GM19239 (cell line): ENCODE measurements around the gene DYNC2H1.

Source experiments
- DNase-seq: peaks from one replicate; pipeline ENCODE4 v3.0.0; 2011; ENCODE audit warnings: low spot score; ENCODE audit not compliant: insufficient read length
- FAIRE-seq: peaks from 2 replicates; lab custom pipeline; 2011; peaks lifted over from hg19 to GRCh38; lab: Jason Lieb, UNC

Gene DYNC2H1

DNA sequence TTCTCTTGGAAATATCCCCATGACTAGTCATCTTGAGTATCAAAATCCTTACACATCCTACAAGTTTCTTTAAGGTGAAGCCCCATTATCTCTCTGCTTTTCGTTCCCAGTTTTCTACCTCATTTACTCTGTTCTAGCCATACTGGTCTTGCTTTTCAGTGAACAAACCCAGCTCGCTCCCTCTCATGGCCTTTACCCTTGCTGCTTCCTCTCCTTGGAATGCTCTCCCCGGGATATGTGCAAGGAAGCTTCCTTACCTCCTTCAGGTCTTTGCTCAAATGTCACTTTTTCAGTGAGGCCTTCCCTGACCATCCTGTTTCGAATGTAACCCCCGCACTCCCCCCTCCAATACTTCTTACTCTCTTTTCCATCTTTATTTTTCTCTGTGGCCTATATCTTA is 331.8 kb downstream of the DYNC2H1 start:
- DNase-seq (no peak), FAIRE-seq (no peak)

DNA sequence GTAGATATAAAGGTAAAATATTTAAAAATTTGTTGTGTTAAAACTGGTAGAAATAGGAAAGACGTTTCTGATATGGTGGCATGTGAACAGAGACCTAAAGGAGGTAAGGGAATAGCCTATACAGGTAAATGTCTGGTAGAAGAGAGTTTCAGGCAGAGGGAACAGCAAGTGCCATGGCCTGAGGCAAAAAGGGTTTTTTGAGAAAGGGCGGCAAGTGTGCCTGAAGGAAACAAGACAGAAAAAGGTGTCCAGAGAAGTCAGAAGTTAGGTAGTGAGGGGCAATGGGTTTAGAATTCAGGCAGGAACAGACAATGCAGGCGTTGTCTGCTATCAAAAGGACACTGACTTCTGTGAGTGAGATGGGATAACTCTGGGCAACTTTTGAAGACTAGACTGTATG is 339.7 kb downstream of the DYNC2H1 start:
- FAIRE-seq (no peak), DNase-seq (no peak)

DNA sequence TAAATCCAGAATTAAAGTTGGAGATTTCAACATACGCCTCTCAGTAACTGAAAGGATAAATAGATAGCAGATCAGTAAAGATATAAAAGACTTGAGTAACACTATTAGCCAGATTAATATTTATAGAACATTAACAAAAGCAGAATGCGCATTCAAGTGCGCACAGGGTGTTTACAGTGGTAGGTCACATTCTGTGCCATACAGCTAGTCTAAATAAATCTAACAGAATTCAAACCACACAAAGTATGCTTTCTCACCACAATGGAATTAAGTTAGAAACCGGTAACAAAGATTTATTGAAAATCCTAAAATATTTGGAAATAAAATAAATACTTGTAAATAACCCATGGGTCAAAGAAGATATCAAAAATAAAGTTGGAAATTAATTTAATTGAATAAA is 341.0 kb downstream of the DYNC2H1 start:
- no peak for DNase-seq
- no peak for FAIRE-seq

DNA sequence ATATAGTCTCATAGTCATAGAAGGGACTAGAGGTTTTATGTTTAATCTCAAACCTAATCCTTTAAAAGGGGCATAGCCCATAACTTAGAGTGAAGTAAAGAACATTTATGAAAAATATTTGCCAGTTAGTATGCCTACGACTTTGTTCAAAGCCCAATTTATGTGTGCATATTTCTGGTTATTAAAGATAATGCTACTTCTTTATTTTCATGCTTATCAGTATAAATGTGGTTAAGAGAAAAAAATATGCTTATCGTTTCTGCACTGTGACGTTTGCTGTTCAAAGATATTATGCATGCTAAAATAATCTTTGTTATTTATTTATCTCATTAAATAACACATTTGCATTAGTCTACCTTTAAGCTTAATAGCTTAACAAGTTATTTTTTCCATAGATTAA is 343.9 kb downstream of the DYNC2H1 start:
- FAIRE-seq (no peak), DNase-seq (no peak)

DNA sequence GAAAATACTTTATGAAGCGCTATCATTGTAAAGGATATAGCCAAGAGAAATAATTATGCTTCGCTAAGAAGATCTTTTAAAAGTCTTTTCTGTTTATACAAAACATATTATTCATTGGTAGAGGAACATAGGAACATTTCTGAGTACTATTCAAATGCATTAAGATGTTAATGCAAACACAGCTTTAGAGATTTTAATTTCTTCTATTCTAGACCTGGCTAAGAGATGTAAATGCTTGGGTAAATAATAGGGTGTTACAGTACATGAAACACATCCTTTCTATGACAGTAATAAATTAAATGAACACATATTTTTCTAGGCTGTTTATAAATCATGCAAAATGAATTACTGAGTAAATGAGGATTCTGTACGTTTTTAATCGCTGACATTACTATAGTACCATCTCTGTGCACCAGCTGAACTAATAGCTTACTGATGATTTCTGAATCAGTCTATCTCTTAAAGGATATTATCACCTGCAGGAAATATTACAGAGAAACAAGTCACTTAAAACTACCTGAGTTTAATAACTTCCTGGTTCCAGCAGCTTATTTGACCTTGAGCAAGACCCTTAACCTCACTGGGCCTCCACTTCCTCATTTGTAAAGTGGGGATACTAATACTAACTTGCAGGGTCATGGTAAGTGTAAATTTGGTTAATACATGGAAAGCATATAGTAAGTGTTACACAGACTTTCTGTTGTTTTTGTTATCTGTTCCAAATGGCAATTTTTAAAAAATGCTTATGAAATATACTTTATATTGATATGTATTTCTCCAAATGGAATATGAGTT is 344.9 kb downstream of the DYNC2H1 start:
- FAIRE-seq (no peak), DNase-seq (no peak)

DNA sequence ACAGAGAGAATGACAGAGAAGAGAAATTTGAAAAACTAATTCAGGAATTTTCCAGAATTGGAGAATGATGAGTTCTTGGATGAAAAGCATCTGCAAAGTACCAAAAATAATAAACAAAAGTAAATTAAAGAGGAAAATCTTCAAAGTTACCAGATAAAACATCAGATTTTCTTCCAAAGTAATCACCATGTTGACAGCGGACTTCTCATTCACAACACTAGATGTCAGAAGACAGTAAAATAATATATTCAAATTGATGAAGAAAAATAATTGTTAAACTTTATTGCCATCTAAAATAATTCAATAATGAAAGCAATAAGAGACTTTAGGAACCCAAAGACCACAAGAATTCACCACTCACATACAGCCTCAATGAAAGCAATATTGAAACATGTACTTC is 355.2 kb downstream of the DYNC2H1 start:
- DNase-seq, result no peak
- FAIRE-seq, result no peak

DNA sequence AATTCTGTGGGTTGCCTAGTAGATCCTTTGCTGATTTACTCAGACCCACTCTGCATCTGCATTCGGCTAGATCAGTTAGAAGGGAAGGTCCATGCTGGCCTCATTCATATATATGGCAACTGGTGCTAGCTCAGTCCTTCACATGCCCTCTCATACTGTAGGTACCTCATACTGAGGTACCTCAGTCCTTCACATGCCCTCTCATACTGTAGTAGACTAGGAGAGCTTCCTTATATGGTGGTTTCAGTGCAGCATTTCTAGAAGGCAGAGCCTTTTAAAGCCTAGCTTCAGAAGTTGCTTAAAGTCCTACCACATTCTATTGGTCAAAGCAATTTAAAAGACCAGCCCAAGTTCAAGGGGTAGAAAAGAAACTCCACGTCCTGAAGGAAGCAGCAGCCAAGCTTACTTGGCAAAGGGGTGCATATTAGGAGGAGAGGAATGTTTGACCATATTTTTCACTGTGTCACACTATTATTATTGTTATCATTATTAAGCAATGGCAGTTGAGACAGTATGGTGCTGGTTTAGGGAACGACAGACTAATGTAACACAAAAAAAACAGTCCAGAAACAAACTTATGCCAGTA is 356.4 kb downstream of the DYNC2H1 start:
- DNase-seq (no peak), FAIRE-seq (no peak)

DNA sequence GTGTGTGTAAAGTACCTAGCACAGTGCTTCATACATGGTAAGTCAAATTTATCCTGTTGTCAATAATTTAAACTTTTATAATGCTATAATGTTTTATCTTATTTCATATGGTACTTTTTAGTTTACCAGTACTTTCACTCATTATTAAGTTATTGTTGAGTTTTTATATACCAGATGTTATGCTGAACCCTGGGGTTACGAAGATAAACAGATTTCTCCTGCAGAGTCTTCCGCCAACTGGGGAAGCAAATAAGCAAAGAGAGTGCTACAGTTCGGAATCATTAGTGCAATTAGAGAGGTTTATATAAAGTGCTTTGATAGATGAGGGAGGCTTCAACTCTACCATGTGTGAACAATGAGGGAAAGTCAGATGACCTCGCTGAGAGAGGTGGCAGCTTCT is 362.3 kb downstream of the DYNC2H1 start:
- DNase-seq (no peak), FAIRE-seq (no peak)

DNA sequence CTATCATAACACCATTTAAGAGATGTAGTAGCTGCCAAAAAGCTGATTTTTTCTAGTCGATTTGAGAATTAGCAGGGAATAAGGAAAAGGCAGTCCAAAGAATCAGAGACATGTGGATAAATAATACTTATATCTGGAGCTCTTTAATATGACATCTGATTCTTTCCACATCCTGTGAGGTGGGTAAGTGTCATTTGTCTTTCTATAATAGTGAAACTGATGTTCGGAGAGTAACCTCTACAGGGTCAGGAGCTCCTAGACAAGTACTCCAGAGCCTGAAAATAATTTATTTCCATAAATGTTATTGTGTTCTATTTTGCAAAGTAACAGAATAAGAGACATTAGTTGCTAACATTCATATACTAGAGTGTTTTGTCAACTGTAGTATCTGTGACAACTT is 367.6 kb downstream of the DYNC2H1 start:
- DNase-seq (no peak), FAIRE-seq (no peak)

DNA sequence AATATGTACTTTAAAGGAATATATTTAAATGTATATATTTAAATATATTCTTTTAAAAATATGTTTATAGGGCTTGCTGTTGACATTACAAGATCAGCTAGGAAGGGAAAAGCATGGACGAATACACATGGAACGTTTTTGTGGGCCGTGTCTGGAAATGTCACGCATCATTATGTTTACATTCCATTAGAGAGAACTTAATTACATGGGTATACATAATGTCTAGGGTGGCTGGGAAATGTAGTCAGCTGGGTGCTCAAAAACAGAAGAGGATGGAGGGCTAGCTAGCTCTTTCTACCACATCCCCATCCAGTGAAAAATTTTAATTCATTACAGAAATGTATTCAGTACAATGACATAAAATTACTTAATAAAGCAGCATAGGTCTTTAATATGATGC is 371.2 kb downstream of the DYNC2H1 start:
- DNase-seq, result no peak
- FAIRE-seq, result no peak

DNA sequence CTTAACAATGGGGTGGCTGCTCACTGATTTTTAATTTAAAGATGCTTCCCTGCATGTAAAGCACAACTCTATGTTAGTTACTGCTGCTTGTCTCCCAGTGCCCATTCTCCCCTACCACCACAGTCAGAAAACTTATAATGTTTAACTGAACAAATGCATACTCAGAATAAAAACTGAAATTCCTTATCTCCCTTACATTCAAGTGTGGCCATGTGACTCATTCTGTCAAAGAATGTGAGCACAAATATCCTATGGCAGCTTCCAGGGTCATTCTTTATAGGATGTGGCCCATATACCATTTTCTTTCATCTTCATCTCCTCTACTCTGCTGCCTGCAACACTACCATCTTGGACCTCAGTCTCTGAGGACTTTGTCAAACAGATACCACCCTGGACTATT is 374.8 kb downstream of the DYNC2H1 start:
- FAIRE-seq (no peak), DNase-seq (no peak)

DNA sequence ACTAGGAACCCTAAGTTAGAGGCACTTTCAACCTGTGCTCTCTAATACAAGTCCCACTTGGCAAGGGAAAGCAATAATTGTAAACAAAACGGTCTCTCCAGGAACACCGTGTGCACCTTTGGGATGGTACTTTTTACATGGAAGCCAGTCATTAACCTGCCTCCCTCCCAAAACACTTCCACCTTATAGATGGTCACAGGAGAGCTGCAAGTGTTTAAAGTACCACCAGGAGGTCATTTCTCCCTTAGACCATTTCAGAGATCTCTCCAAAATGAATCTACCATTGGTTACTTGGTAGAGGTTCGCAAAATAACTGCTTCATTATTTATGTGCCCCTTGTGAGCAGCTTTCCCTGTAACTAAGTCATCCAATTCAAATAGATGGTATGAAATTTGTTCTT is 375.3 kb downstream of the DYNC2H1 start:
- FAIRE-seq (no peak), DNase-seq (no peak)

DNA sequence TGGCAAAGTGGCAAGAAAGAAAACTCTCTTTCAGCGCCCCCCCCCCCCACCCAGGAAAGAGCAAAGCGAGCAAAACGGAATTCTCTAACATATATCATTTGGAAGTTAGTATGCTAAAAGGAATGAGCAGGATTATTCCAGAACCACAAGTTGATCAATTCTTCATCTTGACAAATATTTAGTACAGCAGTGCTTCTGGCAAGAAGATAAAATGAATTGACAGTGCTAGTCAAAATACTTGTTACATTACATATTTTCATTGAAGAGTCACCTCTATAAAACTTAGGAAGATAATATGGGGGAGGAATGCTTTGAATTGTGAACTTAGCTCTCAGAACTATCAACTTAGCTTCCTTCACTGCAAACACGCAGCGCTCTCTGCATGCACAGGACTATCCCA is 377.4 kb downstream of the DYNC2H1 start:
- FAIRE-seq (no peak), DNase-seq (no peak)

DNA sequence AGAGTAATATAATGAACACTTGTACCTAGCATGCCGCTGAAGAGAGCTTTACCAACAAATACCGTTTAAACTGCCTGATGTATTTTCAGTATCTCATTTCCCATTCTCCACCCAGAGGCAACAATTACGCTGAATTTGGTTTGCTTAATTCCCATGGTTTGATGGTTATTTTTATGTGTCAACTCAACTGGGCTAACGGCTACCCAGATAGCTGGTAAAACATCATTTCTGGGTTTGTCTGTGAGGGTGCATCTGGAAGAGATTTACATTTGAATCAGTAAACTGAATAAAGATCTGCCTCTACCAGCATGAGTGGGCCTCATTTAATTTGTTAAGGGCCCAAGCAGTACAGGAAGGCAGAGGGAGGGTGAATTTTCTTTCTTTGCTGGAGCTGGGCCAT is 377.9 kb downstream of the DYNC2H1 start:
- FAIRE-seq, result no peak

DNA sequence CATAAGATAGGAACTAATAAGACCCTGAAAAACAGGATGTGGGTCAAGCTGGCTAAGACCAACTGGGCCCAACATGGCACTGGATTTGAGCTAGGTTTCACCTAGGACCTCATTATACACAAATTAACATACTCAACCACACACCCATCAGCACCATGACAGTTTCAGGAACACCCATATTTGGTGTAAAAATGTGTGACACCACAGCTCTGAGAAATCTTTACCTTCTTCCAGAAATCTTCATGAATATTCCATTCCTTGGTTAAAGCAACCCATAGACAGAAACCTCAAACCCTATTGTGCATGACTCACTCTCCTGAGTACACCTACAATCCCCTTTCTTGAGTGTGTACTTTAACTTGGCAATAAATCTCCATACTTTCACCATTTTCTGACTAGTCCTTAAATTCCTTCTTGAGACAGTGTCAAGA is 378.8 kb downstream of the DYNC2H1 start:
- FAIRE-seq (no peak), DNase-seq (no peak)

More for the DNA sequence above, 377.9 kb downstream of the DYNC2H1 start:
- no peak for DNase-seq

DNA sequence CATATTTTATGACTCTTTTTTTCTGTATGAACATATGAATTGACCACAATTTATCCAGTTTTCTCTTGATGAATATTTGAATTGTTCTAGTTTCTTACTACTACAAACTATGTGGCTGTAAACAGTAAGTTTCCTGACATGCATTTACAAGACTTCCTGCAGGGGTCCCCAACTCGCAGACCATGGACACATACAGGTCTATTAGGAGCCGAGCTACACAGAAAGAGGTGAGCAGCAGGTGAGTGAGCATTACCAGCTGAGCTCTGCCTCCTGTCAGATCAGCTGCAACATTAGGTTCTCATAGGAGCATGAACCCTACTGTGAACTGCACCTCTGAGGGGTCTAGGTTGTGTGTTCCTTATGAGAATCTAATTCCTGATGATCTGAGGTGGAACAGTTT is 379.4 kb downstream of the DYNC2H1 start:
- FAIRE-seq, result no peak
- no peak for DNase-seq

DNA sequence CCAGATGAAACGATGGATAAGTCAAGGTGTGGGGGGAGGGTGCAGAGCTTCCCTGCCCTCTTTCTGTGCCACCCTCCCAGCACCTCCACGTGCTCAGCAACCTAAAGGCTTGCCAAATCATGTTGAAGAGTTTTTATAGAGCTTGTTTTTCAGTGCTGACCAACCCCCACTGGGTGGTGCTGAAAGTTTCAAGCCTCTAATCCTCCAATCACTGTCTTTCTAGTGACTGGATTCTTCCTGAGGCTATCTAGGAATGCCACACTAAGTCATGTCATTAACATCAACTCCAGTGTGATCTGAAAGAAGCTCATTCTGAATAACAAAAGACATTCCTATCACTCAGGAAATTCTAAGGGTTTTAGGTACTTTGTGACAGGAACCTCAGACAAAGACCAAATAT is 382.6 kb downstream of the DYNC2H1 start:
- FAIRE-seq, result no peak
- no peak for DNase-seq

DNA sequence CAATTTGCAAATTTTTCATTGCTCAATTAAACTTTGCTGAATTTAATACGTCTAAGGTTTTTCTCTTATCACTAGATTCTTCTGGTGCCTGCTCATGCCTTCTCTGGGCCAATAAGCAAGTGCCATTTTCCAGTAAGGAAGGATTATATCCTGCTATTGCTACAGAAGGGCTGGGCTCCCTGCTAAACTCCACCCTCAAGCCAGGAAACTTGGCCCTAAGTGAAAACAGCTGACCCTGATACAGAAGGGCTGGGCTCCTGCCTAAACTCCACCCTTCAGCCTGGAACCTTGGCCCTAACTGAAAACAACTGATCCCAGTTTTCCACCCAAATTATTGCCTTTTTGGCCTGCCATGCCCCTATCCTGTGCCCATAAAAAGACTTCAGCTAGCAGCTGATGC is 385.3 kb downstream of the DYNC2H1 start:
- FAIRE-seq, result no peak
- DNase-seq, result no peak

DNA sequence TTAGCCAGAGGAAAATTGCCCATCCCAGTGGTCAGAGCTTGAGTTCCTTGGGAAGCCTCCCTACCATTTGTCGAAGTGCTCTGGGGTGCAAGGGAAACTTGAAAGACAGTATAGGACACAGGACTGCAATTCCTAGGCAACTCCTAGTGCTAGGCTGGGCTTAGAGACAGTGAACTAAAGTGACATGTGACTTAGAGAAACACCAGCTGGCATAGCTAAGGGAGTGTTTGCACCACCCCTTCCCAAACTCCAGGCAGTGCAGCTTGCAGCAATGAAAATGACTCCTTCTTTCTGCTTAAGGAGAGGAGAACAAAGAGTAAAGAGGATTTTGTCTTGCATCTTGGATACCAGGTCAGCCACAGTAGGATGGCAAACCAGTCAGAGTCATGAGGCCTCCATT is 388.0 kb downstream of the DYNC2H1 start:
- FAIRE-seq (no peak), DNase-seq (no peak)

DNA sequence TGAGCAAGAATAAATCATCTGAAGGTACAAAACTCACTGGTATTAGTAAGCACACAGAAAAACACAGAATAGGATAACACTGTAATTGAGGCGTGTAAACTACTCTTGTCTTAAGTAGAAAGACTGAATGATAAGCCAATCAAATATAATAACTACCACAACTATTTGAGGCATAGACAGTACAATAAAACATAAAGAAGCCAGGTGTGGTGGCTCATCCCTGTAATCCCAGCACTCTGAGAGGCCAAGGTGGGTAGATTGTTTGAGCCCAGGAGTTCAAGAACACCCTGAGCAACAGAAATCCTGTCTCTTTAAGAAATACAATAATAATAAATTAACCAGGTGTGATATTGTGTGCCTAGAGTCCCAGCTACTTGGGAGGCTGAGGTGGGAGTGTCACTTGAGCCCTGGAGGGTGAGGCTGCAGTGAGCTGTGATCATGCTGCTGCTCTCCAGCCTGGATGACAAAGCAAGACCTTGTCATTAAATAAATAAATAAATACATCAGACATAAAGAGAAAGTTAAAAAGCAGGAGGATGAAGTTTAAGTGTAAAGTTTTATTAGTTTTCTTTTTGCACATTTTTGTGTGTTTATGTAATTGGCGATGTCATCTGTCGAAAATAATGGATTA is 390.6 kb downstream of the DYNC2H1 start:
- FAIRE-seq, result no peak

DNA sequence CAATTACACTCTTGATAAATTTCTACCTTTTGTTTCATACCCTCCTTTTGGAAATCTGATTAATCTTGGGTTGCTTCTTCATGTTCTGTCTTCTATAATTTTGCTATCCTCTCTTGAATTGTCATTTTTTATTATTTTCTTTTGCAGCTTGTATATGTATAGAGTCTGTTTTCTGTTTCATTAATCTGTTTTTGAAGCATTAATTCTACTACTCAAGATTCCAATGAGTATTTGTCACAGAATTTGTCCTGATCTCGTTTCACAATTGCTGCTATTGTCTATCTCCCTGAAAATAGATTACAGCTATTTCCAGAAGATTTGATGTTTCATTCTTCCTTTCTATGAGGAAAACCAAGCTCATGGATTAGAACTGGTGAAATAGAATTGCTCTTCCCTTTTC is 406.1 kb downstream of the DYNC2H1 start:
- FAIRE-seq, result no peak
- DNase-seq, result no peak

More for the DNA sequence above, 390.6 kb downstream of the DYNC2H1 start:
- no peak for DNase-seq

DNA sequence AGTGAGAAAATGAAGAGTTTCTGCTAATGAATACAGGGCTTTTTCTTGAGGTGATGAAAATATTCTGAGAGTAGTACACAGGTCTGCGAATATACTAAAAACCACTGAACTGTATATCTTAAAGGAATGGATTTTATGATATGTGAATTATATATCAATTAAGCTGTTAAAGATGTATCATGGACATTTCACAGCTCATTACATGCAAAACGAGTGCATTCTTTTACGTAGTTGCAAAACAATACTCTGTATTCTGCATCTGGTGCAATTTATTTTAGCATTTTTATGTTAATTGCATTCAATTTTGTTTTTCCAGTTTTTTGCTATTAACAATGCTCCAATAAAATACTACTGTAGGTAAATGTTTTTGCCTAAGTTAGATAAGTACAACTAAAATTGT is 411.6 kb downstream of the DYNC2H1 start:
- DNase-seq (no peak), FAIRE-seq (no peak)
